Mucosa of descending colon (tissue), 3 donors: ENCODE results near the gene ERC1. TPM values are rescaled to one million over a fixed set of nuclear protein-coding genes. Genes with fewer than 3 reads are reported as not detected.
"Not testable (repeated sequence)": the region's sequence is repeated elsewhere in the genome, so short reads cannot be mapped to it uniquely, and the experiment has no call there.

Experiments
- ATAC-seq: fragments of 200-7000 bp; cut with Tn5 transposase; one replicate; pipeline ENCODE4 v1.9.1; 2020; ENCODE audit warnings: mild to moderate bottlenecking, moderate library complexity
- DNase-seq, 3 donors: peaks; one replicate each; pipeline ENCODE4 v3.0.0-alpha.2; 2020
- H3K36me3 ChIP-seq: fragments of 200-600 bp; one replicate; pipeline ENCODE4 v1.8.0; 2021; ENCODE audit warnings: low read depth, mild to moderate bottlenecking
- H3K4me1 ChIP-seq: fragments of 200-600 bp; one replicate; pipeline ENCODE4 v1.8.0; 2021; ENCODE audit warnings: low read depth, mild to moderate bottlenecking
- H3K4me3 ChIP-seq: fragments of 200-600 bp; one replicate; pipeline ENCODE4 v1.8.0; 2021; ENCODE audit warnings: mild to moderate bottlenecking
- H3K9me3 ChIP-seq: fragments of 200-600 bp; one replicate; pipeline ENCODE4 v1.8.0; 2021; ENCODE audit warnings: mild to moderate bottlenecking
- intact Hi-C, 2 donors: fragments of 100-400 bp; cut with DNase I in 1 of 2; cut with micrococcal nuclease in 1 of 2; formaldehyde crosslinking; loops; one replicate each; pipeline versions ENCODE4 v1.11.0 to v1.11.1; 2022; cut with DNase I, micrococcal nuclease
- total RNA-seq, 3 donors: library from RNA; stranded (reverse); fragmentation: NEBNext Ultra II Directional in 2 of 3; extraction: Animal tissue kit (Norgen Biotek cat#: 25700) in 2 of 3; gene quantifications; one replicate each; pipeline versions ENCODE4 v1.2.1 to v1.2.4, GENCODE V29; 2021 to 2023
- TF ChIP-seq, protein P1 (sequence below): fragments of 200-600 bp; IDR thresholded peaks from one replicate; pipeline ENCODE4 v1.8.0; 2022; ENCODE audit warnings: antibody characterized with exemption, mild to moderate bottlenecking
- donor health status: DM: no; HTN: no; CAD: no; lungs with moderate emphysema.
- donor health status: DM: no; HTN: no; CAD: no.
- donor health status: DM: no; HTN: yes; CAD: no.

The ERC1 gene
- total RNA-seq, 3 donors from 2014 or later: 42.6 to 76.3 (median 49.6) TPM

DNA sequence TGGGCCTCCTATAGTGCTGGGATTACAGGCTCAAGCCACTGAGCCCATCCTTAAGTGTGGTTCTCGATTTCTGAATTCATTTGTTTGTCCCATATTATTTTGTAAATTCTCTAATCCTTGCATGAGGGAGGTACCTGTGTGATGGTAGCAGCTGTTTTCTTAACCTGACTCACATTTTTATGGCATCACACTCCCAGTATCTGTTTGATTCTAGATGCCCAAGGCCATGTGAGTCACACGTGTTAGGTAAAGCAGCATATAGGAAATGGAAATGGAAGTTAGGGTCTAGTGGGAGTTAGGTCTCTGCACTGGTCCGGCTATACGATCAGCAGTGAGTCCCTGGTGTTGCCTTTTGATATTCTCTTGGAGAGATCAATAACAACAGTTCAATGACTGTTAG lies 198.1 kb downstream of the ERC1 start:
- peak; percentile 79 for ATAC-seq
- DNase-seq: no peak
- no peaks in the 10 kb centered on the region for H3K9me3 ChIP-seq
- intact Hi-C loops: no loop called here
- TF ChIP-seq, protein P1, sequence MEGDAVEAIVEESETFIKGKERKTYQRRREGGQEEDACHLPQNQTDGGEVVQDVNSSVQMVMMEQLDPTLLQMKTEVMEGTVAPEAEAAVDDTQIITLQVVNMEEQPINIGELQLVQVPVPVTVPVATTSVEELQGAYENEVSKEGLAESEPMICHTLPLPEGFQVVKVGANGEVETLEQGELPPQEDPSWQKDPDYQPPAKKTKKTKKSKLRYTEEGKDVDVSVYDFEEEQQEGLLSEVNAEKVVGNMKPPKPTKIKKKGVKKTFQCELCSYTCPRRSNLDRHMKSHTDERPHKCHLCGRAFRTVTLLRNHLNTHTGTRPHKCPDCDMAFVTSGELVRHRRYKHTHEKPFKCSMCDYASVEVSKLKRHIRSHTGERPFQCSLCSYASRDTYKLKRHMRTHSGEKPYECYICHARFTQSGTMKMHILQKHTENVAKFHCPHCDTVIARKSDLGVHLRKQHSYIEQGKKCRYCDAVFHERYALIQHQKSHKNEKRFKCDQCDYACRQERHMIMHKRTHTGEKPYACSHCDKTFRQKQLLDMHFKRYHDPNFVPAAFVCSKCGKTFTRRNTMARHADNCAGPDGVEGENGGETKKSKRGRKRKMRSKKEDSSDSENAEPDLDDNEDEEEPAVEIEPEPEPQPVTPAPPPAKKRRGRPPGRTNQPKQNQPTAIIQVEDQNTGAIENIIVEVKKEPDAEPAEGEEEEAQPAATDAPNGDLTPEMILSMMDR: no peak
- H3K4me3 ChIP-seq: no peak overlapping the region
- no peaks in the 10 kb centered on the region for H3K36me3 ChIP-seq
- H3K4me1 ChIP-seq: no peaks in the 10 kb centered on the region

DNA sequence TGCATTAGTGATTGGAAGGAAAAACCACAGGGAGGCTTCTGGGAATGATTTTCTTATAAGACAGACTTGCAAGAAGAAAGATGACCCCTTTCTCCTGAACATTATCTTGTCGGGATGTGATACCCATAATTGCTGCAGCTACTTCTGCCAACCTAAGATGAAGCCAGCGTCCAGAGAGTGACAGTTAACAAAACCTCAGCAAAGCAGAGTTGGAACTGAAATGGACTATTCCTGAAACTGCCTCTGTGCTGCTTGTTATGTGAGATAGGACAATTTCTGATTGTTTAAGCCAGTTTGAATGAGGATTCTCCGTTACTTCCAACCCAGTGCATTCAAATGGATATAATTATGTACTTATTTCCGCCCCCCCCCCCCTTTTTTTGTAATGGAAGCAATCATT lies 204.5 kb downstream of the ERC1 start:
- no peak overlapping the region for H3K4me3 ChIP-seq
- TF ChIP-seq, protein P1: no peak
- H3K36me3 ChIP-seq: peaks cover 3% of the 10 kb centered on the region
- peaks cover 3% of the 10 kb centered on the region for H3K9me3 ChIP-seq
- no peaks in the 10 kb centered on the region for H3K4me1 ChIP-seq
- ATAC-seq (no peak), DNase-seq (no peak)
- intact Hi-C loops: no loop called here

DNA sequence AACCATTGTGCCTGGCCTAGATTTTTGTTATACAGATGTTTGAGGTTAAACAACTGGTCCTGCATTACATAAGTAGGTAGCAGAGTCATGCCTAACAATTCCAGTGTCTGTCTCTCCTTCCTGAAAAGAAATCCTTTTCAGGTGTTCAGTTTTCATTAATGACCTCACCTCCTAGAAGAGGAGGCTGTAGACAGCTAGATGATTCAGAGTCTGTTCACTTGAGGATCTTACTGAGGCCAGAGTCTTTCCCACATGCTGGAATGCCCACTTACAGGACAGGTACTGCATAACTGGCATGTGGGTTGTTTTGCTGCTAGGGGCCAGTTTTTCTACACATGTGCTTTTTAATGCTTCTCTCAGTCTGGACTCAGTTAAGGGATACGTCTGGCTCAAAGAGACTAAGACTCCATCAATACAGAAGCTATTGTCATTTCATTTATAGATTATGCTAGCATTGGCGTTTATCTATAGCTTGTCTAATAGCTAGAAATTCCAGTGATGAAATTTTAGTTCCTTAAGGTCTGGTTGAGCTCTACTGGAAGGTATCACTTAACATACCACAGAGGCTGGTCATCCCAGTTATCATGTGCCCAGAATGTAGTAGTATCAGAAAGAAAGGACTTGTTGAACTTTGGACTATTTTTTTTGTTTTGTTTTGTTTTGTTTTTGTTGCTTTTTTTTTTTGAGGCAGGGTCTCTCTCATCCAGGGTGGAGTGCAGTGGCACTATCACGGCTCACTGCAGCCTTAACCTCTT lies 206.4 kb downstream of the ERC1 start:
- ATAC-seq (no peak), DNase-seq (no peak)
- Histone ChIP-seq H3K9me3 (peaks cover 3% of the 10 kb centered on the region), H3K4me3 (no peak overlapping the region), H3K4me1 (no peaks in the 10 kb centered on the region), H3K36me3 (peaks cover 3% of the 10 kb centered on the region)
- TF ChIP-seq, protein P1: no peak
- intact Hi-C loops: no loop called here

DNA sequence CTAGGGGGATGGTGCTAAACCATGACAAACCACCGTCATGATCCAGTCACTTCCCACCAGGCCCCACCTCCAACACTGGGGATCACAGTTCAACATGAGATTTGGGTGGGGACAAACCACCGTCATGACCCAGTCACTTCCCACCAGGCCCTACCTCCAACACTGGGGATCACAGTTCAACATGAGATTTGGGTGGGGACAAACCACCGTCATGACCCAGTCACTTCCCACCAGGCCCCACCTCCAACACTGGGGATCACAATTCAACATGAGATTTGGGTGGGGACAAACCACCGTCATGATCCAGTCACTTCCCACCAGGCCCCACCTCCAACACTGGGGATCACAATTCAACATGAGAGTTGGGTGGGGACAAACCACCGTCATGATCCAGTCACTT lies 207.8 kb downstream of the ERC1 start:
- intact Hi-C loops, H3K9me3 ChIP-seq, H3K4me3 ChIP-seq, ATAC-seq, H3K36me3 ChIP-seq, DNase-seq, H3K4me1 ChIP-seq: not testable (repeated sequence)

DNA sequence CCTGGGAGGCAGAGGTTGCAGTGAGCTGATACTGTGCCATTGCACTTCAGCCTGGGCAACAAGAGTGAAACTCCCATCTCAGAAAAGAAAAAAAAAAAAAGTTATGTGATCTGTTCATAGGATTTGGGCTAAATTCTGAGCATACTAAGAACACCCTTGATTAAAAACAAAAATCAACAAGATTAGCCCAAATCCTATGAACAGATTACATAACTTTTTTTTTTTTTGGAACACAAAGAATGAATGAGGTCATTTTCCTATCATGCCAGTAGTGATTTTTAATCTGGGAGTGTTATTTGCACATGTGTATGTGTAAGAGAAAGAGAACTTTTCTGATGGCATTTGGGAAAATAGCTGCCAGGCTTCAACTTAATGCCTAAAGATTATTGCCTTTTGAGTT lies 208.7 kb downstream of the ERC1 start:
- Histone ChIP-seq H3K4me1 (peaks cover 9% of the 10 kb centered on the region), H3K9me3 (peaks cover 3% of the 10 kb centered on the region), H3K4me3 (no peak overlapping the region), H3K36me3 (peaks cover 3% of the 10 kb centered on the region)
- TF ChIP-seq, protein P1: no peak
- DNase-seq: no peak
- intact Hi-C loops: no loop called here
- ATAC-seq: no peak

DNA sequence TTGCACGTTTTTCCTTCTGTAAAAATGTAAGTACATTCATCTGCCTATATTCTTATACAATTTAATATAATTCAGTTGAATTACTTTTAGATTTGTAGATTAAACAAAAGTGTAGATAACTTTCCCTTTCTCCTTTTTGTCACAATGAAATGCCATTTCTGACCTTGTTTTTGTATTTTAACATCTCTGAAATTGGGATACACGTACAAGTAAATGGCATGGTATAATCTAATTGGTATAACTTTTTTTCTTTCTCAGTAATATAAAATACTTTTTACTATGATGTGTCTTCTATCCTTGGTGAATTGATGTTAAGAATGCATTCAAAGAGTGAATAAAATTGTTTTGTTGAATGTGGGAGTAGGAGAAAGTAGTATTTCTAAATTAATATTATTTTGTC lies 210.0 kb downstream of the ERC1 start:
- TF ChIP-seq, protein P1: no peak
- H3K4me1 ChIP-seq: peaks cover 9% of the 10 kb centered on the region
- H3K4me3 ChIP-seq: no peak overlapping the region
- peaks cover 3% of the 10 kb centered on the region for H3K36me3 ChIP-seq
- intact Hi-C loops: no loop called here
- H3K9me3 ChIP-seq: peaks cover 3% of the 10 kb centered on the region
- ATAC-seq (no peak), DNase-seq (no peak)
